Left ventricle myocardium superior (tissue), 1 donor: ENCODE measurements around the gene GNAO1. TPM values are rescaled to one million over a fixed set of nuclear protein-coding genes. Genes with fewer than 3 reads are reported as not detected.

Source experiments
- ATAC-seq: fragments of 200-7000 bp; cut with Tn5 transposase; one replicate; pipeline ENCODE4 v1.9.1; 2020; ENCODE audit warnings: mild to moderate bottlenecking, moderate library complexity
- DNase-seq: peaks from one replicate; pipeline ENCODE4 v3.0.0-alpha.2; 2020
- intact Hi-C: fragments of 100-400 bp; cut with micrococcal nuclease; formaldehyde crosslinking; loops from one replicate; pipeline ENCODE4 v1.11.0; 2022
- total RNA-seq: library from RNA; stranded (reverse); fragmentation: NEBNext Ultra II Directional; extraction: Animal tissue kit (Norgen Biotek cat#: 25700); gene quantifications from one replicate; pipeline ENCODE4 v1.2.1, GENCODE V29; 2021
- donor health status: DM: no; HTN: yes; CAD: no; lungs with severe emphysema.

GNAO1 gene
- total RNA-seq, 1 donor from 2014 or later: 23.6 TPM

DNA sequence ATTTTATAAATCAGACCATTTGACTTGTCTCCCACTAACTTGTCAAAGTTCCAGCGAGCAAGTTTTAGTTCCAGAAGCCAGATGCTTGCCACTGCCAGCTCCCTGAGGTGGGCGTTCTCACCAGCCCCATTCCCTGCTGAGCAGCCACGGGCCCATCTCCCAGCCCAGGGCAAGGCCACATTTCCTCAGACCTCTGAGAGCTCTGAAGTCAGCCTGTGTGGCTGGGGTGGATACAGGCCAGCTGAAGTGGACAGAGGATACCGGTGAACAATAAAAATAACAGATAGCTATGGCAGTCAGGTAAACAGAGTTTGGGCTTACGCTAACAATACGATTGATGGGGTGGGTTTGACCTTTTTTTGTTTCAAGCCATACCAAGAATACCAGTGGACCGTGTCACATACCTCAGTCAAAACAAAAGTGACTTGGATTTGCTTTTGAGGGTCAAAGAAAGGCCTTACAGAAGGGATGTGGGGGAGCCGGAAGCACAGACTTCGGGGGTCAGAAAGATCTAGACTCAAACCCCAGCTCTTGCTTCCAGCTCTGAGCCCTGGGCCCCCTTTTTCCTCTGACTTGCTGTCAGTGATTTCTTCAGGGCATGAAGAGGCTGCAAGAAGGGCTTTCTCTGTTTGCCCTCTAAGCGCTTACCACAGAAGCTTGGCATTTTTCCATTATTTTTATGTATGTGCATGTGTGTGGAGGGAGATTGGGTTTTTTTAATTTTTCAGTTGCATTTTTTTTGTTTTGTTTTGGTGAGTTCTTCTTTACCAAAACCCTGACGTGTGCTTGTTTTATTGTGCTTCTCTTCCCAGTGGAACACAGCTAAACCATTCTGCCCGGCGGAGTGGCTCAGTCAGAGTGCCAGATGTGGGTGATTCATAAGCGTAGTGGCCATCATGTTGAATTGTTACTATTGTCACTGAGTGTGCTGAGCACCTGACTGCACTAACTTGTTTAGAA lies 109.9 kb downstream of the GNAO1 start:
- intact Hi-C loops: no loop called here
- no peak for DNase-seq
- no peak for ATAC-seq

DNA sequence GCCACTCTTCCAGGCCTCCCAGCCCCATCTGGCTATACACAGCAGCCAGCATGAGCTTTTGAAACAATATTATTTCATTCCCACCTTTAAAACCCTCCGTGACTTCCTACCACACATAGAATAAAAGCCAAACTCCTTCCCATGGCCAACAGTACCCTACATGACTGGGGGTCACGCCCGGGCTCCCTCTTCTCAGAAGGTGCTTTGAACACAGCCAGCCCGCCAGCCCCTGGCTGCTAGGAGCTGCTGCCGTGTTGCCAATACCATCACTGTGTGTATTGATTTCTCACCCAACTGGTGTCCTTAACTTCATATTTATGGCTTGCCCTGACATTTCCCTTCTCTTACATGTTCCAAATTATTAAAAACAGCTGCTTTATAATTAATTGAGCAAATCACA lies 111.2 kb downstream of the GNAO1 start:
- intact Hi-C loops: no loop called here
- ATAC-seq (no peak), DNase-seq (no peak)

DNA sequence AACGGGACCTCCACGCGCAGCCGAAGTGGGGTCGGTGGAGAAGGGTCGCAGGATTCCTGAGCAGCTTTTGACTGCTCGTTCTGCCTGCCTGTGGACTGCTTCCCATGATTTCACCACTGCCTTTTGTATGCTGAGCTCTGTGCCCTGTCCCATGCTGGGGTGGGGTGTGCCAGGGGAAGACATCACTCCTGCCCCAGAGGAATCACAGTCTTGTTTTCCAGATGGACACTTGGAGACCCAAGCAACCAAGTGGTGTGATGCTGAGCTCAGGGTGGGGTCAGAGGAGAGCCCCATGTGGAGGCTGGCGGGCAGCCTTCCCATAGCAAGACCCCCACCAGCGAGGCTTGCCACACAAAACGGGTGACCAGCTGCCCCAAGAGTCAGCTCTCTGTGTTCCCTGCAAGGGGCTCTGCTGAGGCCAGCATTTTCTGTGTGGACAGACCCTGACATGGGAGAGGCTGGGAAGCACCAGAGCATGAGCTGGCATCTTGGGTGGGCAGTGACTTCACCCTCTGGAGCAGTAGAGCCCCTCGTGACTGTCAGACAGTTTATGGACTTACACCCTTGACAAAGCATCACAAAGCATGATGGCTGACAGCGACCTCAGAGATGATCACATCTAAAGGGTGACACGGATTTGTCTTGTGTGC lies 111.9 kb downstream of the GNAO1 start:
- DNase-seq (no peak), ATAC-seq (no peak)
- intact Hi-C loops: no loop called here

DNA sequence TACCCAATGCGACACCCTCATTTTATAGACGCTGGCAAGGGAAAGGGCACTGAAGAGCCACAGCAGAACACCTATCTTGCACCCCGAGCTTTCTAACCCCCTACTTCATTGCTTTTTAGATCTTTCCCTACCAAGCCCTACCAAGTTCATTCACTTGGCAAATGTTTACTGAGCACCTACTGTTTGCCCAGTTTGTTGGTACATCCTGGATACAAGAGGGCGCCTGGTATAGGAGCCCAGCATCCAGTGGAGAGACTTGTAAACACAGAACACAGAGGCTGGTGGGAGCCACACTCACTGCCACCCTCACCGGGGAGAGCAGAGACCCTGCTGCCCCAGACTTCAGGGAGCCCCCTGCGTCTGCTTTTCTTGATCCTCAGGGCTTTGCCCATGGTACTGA lies 112.6 kb downstream of the GNAO1 start:
- no peak for DNase-seq
- intact Hi-C loops: no loop called here

GRCh38 chr16:56305956-56306565 lies 114.8 kb downstream of the GNAO1 start:
- ATAC-seq: no peak

More for the DNA sequence above, 112.6 kb downstream of the GNAO1 start:
- ATAC-seq: no peak

GRCh38 chr16:56306690-56307533 lies 115.6 kb downstream of the GNAO1 start:
- intact Hi-C loops: no loop called here
- DNase-seq: no peak
- ATAC-seq: no peak

More at GRCh38 chr16:56305956-56306565, 114.8 kb downstream of the GNAO1 start:
- intact Hi-C loops: no loop called here
- DNase-seq: no peak

- no peak for DNase-seq
- no peak for ATAC-seq
- intact Hi-C loops: no loop called here
Observed at GRCh38 chr16:56307534-56307873, 116.2 kb downstream of the GNAO1 start.

- ATAC-seq (no peak), DNase-seq (no peak)
- intact Hi-C loops: no loop called here
Observed at GRCh38 chr16:56309008-56309407, 117.7 kb downstream of the GNAO1 start.

DNA sequence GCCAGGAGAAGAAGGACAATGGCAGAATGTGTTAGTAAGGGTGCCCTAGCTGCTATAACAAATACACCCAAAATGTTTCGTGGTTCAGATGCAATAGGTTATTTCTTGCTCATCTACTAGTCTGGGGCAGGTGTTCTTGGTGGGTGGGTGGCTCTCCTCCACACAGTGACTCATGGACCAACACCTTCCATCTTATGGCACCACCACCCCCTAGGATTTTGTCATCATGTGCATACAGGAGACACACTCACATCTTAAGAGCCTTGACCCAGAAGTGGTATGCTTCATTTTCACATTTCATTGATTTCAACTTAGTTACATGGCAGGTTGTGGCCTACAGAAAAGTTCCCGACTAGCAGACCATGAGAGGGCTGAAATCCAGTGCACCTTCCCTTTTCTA lies 119.4 kb downstream of the GNAO1 start:
- ATAC-seq: no peak

DNA sequence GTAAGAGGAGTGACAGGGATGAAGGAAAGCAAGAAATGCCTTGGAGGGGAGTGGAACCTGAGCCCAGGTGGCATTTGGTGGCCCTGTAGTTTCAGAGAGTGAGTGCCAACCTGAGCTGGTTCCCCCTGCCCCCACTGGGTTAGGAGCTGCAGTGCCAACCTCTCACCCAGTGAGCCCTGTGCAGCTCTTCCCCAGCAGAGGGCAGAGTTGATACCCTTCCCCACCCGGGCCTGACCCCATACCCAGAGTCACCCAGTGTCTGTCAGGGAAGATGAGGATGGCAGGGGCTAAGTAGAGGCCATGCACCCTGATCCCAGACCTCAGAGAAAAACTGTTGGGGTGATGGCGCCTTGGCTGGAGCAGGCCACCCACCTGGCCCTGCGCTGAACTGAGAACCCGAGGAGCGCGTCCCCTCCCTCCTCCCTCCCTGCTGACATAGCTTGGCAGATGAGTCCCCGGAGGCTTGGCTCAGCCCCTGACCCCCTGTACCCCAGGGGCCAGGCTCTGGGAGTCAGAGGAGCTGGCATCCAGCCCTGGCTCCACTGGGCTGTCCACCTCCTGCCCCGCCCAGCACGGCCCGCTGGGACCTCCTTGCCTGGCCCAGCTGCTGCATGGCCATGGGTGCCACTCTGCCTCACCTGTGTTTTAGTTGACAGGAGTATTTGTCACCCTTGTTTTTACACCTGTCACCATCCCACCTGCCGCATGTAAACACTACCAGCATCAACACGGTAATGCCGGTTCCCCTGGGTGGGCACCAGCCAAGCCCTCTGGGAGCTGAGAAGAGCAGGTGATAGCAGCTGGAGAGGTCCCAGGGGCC lies 120.1 kb downstream of the GNAO1 start:
- intact Hi-C loops: loop anchor here (10.0 kb wide), 1 partner anchor 267 kb away; no protein-coding TSS in a partner anchor
- DNase-seq (no peak), ATAC-seq (peak; percentile 34)

More for the DNA sequence above, 119.4 kb downstream of the GNAO1 start:
- no peak for DNase-seq
- intact Hi-C loops: loop anchor here (10.0 kb wide), 1 partner anchor 266 kb away; no protein-coding TSS in a partner anchor

GRCh38 chr16:56312028-56312300 lies 120.7 kb downstream of the GNAO1 start:
- DNase-seq: no peak
- intact Hi-C loops: loop anchor here (10.0 kb wide), 1 partner anchor 267 kb away; no protein-coding TSS in a partner anchor
- no peak for ATAC-seq

DNA sequence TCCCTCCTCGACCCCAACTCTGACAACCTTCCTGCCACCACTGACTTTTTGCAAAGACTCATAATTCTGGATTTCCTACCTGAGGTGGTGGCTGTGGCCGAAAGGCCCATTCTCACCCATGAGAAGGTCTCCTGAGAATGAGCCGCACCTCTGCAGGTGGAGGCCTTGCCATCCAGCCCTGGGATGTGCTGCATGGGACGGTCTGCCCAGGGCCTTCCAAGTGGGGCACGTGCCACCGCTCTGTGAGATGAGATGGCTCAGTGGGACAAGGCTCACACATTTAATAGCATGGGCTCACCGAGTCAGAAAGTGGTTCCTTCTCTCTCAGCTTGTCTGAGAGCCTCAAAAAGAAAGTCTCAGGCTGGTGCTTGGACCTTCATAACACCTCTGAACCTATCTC lies 121.3 kb downstream of the GNAO1 start:
- no peak for DNase-seq
- ATAC-seq: no peak
- intact Hi-C loops: loop anchor here (10.0 kb wide), 1 partner anchor 268 kb away; no protein-coding TSS in a partner anchor

DNA sequence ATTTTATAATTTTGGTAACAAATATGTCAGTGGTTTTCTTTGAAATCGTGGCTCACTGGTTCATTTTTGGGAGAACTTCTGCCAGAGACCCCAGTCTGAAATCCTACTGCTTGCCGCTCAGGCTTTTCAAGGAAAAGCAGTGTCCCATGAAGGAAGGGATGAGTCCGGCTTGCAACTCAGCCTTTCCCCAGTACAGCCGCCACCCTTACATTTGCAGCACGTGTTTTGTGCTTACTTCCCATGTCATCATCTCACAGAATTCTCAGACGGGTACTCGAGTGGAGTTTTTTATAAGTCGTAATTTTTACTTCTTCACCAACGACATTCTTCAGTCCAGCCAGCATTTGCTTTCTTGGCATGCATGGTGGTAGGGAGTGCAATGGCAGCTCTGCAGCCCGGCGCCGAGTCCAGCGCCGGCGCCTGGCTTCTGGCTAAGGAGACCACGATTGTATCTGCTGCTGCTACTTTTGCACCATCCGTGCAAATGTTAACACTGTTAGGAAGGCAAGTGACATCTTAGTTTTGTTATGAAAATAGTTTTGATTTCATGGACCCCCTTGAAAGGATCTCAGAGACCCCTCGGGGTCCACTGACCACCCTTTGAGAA lies 123.1 kb downstream of the GNAO1 start:
- intact Hi-C loops: loop anchor here (10.0 kb wide), 1 partner anchor 270 kb away; no protein-coding TSS in a partner anchor
- ATAC-seq (no peak), DNase-seq (no peak)

DNA sequence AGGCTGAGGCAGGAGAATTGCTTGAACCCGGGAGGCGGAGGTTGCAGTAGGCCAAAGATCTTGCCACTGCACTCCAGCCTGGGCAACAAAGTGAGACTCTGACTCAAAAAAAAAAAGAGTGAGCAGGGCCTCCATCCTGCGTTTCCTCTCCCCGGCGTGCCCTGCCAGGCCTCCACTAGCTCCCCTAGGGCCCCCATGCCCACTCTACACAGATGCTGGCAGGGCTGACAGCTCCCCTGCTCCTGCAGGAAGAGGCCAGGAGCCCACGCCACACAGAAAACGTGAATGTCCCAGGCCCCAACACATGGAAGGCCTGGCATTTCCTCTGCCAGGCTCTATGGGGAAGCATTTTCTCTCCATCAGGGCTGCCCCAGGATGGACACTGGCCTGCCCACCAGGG lies 124.7 kb downstream of the GNAO1 start:
- intact Hi-C loops: loop anchor here (10.0 kb wide), 1 partner anchor 271 kb away; no protein-coding TSS in a partner anchor
- ATAC-seq (no peak), DNase-seq (no peak)

- ATAC-seq (no peak), DNase-seq (no peak)
- intact Hi-C loops: loop anchor here (10.0 kb wide), 1 partner anchor 272 kb away; no protein-coding TSS in a partner anchor
Observed at GRCh38 chr16:56316545-56316944, 125.3 kb downstream of the GNAO1 start.

- intact Hi-C loops: loop anchor here (2.0 to 10.0 kb wide), 2 partner anchors 273 to 371 kb away; no protein-coding TSS in a partner anchor
- peak; percentile 99 for ATAC-seq
- DNase-seq: peak; percentile 90
Observed at GRCh38 chr16:56317998-56318826, 126.9 kb downstream of the GNAO1 start.

DNA sequence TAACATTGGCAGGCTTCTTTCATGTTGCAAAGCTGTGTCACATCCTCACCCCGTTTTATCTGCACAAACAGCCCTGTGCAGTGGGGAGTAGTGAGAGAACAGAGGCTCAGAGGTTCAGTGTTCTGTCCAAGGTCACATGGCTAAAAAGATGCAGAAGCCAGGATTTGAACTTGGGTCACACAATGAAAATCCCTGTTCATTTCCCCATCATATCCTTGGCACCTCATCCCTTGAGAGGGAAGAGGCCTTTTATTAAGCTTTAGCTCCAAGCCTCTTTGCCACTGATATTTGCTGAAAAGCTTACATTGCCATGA lies 127.5 kb downstream of the GNAO1 start:
- DNase-seq (no peak), ATAC-seq (no peak)
- intact Hi-C loops: loop anchor here (2.0 to 10.0 kb wide), 2 partner anchors 274 to 372 kb away; no protein-coding TSS in a partner anchor
